Muscle of leg (tissue), 11 donors: Measurements from ENCODE around the gene MIA. TPM values are rescaled to one million over a fixed set of nuclear protein-coding genes. Genes with fewer than 3 reads are reported as not detected.
A peak's percentile ranks its signal among the peaks of the same experiment; 100 is the strongest.
"Not testable (repeated sequence)": the region's sequence is repeated elsewhere in the genome, so short reads cannot be mapped to it uniquely, and the experiment has no call there.

Experiments
- DNase-seq: peaks from one replicate; pipeline ENCODE4 v3.0.0; 2013
- H3K27ac ChIP-seq: one replicate; pipeline ENCODE4 v1.5.1; 2013; ENCODE audit warnings: mild to moderate bottlenecking, low read length, control low read depth
- H3K27me3 ChIP-seq: one replicate; pipeline ENCODE4 v1.6.1; 2013; ENCODE audit warnings: low read length; ENCODE audit not compliant: control insufficient read depth, insufficient read depth
- H3K36me3 ChIP-seq: one replicate; pipeline ENCODE4 v1.6.1; 2013; ENCODE audit warnings: low read length; ENCODE audit not compliant: control insufficient read depth, insufficient read depth
- H3K4me1 ChIP-seq: one replicate; pipeline ENCODE4 v1.6.1; 2013; ENCODE audit warnings: low read length; ENCODE audit not compliant: control insufficient read depth, insufficient read depth
- H3K4me3 ChIP-seq: one replicate; pipeline ENCODE4 v1.5.1; 2013; ENCODE audit warnings: low read length, control low read depth
- H3K9me3 ChIP-seq: replicated peaks from 2 replicates; pipeline ENCODE4 v1.6.1; 2013; ENCODE audit warnings: low read depth, low read length; ENCODE audit not compliant: control insufficient read depth
- WGBS: methylation state at CpG from one replicate; pipeline ENCODE4 v1.1.5; 2013; ENCODE audit warnings: missing lambda C conversion rate; ENCODE audit not compliant: insufficient coverage; 5-methylcytosine and 5-hydroxymethylcytosine counted together
- polyA plus RNA-seq, 8 donors: library from polyadenylated mRNA; unstranded; fragments of 120-200 nt; gene quantifications; one replicate each; pipeline versions ENCODE4 v1.2.1 to v1.2.3, GENCODE V29; 2013; ENCODE audit warnings: inconsistent platforms in 1 of 8, low replicate concordance in 1 of 8; ENCODE audit not compliant: insufficient read length in 8 of 8, insufficient read depth in 1 of 8
- total RNA-seq: library from RNA; stranded (reverse); fragments of 120-200 nt; gene quantifications from one replicate; pipeline ENCODE4 v1.2.4, GENCODE V29; 2013

MIA gene
- total and polyA plus RNA-seq, 9 donors, result 0.67 to 5.9 (median 3.1) TPM; not detected in 1

DNA sequence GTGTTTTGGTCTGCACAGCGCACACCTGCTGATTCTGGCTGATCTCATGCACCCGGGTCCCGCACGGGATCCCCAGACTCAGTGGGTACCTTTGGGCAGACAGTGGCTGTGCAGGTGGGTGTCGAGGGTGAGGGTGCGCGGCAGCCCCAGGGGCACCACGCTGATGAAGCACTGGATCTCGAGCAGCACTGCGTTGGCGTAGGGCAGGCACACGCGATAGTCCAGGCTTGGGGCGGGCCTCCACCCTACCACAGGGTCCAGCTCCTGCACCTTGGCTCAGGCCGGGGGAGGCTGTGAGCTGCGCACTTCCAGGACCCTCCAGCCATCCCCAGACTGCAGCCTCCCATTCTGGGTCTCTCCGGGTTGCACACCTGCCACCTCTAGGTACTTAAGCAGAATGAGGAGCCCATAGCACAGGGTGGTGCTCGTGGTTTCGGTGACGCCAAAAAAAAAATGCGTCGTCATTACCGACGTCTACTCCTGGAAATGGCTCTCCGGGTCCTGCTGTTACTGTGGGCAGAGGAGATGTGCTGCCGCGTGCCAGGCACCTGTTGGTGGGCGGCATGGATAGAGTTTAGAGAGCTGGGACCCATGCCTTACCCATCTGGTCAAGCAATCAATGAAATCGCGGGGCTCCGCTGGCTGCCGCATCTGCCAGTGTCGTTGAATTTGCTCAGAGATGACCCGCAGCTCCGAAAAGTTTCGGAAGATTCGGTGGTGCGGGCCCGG is 34.2 kb downstream of the MIA start:
- 86% methylated on average over 35 of the region's 39 CpGs for WGBS
- peak; percentile 25 for DNase-seq
- Histone ChIP-seq H3K4me3 (no peak overlapping the region), H3K27ac (no peak overlapping the region), H3K36me3 (peaks cover 42% of the 10 kb centered on the region), H3K9me3 (no peaks in the 10 kb centered on the region), H3K27me3 (peaks cover 14% of the 10 kb centered on the region), H3K4me1 (peaks cover 52% of the 10 kb centered on the region)

DNA sequence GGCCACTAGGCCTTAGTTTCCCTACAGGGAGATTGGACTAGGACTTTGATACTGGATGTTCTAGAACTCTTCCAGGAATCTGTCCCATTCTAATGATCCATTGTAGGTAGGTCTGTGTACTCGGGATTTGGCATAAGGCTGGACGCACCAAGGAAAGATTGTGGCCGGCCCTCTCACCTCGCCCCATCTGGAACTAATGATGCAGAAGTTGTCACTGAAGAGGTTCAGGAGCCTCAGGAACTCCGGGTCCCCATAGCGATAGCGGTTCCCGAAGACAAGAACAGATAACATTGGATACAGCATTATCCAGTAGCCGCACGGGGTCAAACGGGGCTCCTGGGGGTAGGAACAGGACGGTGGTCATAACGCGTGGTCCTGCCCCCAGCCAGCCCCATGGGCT is 34.8 kb downstream of the MIA start:
- H3K9me3 ChIP-seq, result no peaks in the 10 kb centered on the region
- peaks cover 35% of the 10 kb centered on the region for H3K36me3 ChIP-seq
- DNase-seq, result no peak
- H3K4me3 ChIP-seq, result peak overlapping the region; percentile 48
- peaks cover 16% of the 10 kb centered on the region for H3K27me3 ChIP-seq
- peak overlapping the region; percentile 80 for H3K27ac ChIP-seq
- no CpG with 5 or more reads among the region's 14 CpGs for WGBS
- H3K4me1 ChIP-seq, result peaks cover 46% of the 10 kb centered on the region

DNA sequence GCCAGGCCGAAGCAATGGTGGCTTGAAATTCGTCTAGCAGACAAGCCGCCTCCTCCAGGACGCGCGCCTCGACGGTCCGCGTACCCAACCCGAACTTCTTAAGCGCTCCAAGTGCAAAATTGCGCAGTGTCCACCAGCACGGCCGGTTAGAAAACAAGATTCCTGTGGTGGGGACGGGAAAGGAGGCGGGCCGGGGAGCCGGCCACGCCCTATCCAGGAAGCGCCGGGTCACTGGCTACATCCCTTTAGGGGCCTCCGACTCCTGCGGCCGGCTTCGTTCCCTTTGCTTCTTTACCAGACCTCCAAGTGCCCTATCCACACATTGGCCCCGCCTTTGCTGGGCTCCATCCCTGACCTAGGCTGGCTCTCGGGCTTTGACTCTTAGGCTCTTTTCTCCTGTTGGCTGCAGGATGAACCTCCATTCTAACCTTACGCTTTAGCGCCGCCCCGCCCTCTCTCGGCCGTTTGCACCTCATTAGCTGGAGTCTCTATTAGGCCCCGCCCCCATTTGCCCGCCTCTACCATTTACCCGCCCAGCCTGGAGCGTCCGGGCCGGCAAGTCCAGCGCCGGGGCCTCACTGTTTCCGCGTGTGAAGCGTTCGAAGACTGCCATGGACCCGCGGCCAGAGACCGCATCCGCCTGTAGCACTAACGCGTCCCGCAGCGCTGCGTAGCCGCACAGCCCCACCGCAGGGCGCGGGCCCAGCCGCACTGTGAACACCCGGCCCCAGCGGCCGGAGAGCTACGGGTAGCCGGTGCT is 35.5 kb downstream of the MIA start:
- H3K4me3 ChIP-seq, result peak overlapping the region; percentile 48
- H3K36me3 ChIP-seq, result peaks cover 32% of the 10 kb centered on the region
- H3K27ac ChIP-seq, result peak overlapping the region; percentile 80
- DNase-seq, result peak; percentile 86
- 2% methylated on average over 11 of the region's 65 CpGs for WGBS
- peaks cover 42% of the 10 kb centered on the region for H3K4me1 ChIP-seq
- H3K27me3 ChIP-seq, result peaks cover 16% of the 10 kb centered on the region
- not testable (repeated sequence) for H3K9me3 ChIP-seq

DNA sequence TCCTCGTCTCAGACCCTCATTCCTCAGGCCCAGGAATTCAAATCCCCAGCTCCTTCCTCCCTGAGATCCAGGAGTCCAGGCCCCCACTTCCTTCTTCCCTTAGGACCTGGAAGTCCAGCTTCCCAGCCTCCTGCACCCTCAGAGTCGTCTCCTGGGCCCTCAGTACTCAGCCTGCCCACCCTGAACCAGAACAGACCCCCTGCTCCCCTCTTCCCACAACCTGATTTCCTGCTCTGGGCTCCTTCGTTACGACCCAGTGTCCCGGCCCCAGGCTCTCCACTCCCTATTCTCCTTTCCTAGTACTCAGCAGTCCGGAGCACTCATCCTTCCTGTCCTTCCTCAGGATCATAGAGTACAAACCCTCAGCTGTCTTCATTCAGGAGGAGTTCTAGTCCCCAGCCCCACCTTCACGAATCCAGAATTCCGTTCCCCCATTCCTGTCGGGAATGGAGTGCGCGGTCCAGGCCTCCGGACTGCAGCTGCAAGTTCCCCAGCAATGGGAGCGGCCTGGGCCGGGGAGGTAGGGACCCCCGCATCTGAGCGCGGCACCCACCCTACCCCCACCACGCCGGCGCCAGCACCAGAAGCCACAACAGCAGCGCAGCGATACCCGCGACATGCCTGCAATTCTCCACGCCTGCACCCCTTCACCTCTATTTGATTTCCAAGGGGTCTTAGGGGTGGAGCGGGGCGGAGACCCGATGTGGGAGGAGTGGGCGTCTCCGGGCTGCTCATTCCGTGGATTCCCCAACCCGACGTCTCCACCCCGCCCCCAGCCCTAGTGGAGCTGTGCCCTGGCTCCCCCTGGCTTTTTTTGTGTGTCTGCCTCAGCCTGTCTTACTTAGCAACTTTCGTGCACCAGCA is 36.4 kb downstream of the MIA start:
- H3K36me3 ChIP-seq, result peaks cover 28% of the 10 kb centered on the region
- DNase-seq, result peak; percentile 51

DNA sequence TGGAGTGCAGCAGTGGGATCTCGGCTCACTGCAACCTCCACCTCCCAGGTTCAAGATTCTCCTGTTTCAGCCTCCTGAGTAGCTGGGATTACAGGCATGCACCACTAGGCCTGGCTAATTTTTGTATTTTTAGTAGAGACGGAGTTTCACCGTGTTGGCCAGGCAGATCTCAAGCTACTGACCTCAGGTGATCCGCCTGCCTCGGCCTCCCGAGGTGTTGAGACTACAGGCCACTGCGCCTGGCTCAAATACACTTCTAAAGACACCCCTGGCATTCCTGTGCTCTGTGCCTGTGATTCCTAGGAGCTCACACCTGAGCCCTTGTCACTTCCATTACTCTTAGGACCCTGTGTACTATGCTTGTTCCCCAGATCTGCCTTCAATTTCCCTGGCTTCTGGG is 37.2 kb downstream of the MIA start:
- H3K4me1 ChIP-seq, result peaks cover 27% of the 10 kb centered on the region
- DNase-seq, result not testable (repeated sequence)

More for the DNA sequence above, 36.4 kb downstream of the MIA start:
- Histone ChIP-seq H3K27me3 (peaks cover 16% of the 10 kb centered on the region), H3K4me3 (peak overlapping the region; percentile 48), H3K27ac (peak overlapping the region; percentile 80), H3K9me3 (no peaks in the 10 kb centered on the region), H3K4me1 (peaks cover 33% of the 10 kb centered on the region)
- WGBS, result 4% methylated on average over 14 of the region's 35 CpGs

DNA sequence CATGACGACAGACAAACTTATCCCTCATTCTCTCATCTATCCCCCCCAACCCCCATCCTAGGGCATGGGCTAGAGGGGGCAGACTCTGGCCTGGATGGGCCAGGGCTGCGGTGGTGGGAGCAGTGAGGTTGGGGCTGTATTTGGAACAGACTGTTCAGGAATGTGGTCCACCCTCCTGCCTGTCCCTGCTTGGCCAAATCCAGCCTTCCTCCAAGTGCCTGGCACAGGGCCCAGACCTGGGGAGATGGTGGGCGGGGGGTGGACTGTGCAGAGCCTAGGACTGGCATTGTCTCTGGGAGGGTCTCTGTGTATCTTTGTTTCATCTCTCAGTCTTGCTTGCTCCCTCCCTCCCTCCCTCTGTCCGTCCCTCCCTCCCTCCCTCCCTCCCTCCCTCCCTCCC is 37.9 kb downstream of the MIA start:
- H3K27ac ChIP-seq, result no peak overlapping the region
- peaks cover 16% of the 10 kb centered on the region for H3K27me3 ChIP-seq
- H3K36me3 ChIP-seq, result peaks cover 14% of the 10 kb centered on the region
- peak; percentile 22 for DNase-seq
- H3K9me3 ChIP-seq, result no peaks in the 10 kb centered on the region
- WGBS, result no CpG with 5 or more reads among the region's 4 CpGs
- H3K4me3 ChIP-seq, result no peak overlapping the region
- peaks cover 27% of the 10 kb centered on the region for H3K4me1 ChIP-seq

More for the DNA sequence above, 37.2 kb downstream of the MIA start:
- H3K9me3 ChIP-seq, H3K27ac ChIP-seq, H3K4me3 ChIP-seq: not testable (repeated sequence)
- Histone ChIP-seq H3K27me3 (peaks cover 16% of the 10 kb centered on the region), H3K36me3 (peaks cover 20% of the 10 kb centered on the region)
- WGBS, result 80% methylated on average over 6 of the region's 7 CpGs

DNA sequence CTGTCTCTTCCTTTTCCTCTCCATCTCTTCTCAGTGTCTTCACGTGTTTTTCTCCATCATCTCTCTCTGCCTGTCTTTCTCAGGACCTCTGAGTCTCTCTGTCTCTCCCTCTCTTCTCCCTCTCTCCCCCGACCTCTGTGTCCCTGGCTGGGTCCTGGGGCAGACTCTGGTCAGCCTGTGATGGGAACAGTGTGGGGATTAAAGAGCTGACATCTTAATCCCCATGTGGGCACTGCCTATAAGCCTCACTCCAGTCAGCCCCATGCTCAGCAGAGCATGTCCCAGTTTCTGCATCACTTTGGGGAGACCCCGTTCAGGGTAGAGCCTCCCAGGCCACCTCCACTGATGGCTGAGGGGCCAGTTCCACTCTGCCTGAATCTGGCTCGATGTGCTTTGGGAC is 39.9 kb downstream of the MIA start:
- no peaks in the 10 kb centered on the region for H3K9me3 ChIP-seq
- H3K27ac ChIP-seq, result no peak overlapping the region
- H3K4me1 ChIP-seq, result peaks cover 30% of the 10 kb centered on the region
- peaks cover 16% of the 10 kb centered on the region for H3K27me3 ChIP-seq
- DNase-seq, result no peak
- WGBS, result 69% methylated on average over 3 of the region's 4 CpGs
- H3K36me3 ChIP-seq, result no peaks in the 10 kb centered on the region
- no peak overlapping the region for H3K4me3 ChIP-seq

DNA sequence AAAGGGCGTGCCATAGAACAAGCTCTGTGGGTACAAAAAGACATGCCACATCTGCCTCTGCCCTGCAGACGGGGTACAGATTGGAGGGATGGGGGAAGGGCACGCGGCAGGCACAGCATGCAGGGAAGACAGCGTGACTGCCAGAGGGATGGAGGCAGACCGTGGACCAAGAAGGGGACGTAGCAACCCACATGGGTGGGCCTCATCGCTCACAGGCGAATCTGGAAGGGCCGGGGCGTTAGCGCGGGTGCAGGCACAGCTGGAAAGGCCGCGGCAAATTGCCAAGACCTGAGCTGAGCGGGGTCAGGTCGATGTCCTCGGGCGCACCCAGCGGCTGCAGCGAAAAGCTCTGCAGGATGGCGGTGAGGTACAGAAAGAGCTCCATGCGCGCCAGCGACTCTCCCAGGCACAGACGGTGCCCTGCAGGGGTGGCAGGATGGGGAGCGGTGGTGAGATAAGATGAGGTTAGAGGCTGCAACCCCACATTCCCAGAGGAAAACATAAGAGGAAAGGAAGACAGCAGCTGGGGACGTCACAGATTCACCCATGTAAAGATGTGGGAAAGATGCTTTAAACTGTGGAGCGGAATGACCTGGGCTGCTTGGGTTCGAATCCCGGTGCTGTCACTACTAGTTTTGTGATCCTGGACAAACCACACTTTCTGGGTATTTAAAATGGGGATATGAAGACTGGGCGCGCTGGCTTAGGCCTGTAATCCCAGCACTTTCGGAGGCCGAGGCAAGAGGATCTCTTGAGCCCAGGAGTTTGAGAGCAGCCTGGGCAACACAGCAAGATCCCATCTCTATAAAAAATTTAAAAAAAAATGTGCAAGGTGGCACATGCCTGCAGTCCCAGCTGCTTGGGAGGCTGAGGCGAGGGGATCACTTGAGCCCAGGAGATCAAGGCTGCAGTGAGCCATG is 43.4 kb downstream of the MIA start:
- H3K9me3 ChIP-seq, H3K36me3 ChIP-seq, H3K27ac ChIP-seq, H3K27me3 ChIP-seq: not testable (repeated sequence)
- WGBS, result 16% methylated on average over 20 of the region's 36 CpGs
- peak; percentile 74 for DNase-seq
- peak overlapping the region; percentile 21 for H3K4me3 ChIP-seq
- H3K4me1 ChIP-seq, result peaks cover 11% of the 10 kb centered on the region

DNA sequence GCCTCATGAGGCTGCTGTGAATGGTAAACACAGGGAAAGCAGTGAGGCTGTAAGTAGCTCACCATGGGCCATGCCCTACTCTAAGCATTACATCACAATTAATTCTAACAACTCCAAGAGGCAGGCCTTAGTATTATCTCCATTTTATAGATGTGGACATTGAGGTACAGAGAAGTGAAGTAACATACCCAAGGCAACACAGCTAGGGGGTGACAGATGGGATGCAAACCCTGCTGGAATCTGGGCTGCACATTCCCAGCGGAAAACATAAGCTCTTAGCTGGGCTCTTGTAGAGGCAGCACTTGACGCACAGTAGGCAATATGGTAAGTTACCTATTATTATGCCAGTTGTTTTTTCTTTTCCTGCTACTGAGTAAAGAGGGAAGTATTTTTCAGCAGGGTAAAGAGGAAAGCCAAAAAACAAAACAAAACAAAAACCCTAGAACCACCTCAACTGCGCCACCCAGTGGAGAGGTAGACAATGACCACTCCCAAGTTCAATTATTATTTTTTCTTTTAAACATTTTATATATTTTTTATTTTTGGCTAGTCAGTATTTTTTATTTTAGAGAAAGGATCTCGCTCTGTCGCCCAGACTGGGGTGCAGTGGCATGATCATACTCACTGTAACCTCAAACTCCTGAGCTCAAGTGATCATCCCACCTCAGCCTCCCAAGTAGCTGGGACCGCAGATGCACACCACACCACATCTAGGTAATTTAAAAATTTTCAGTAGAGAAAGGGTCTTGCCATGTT is 44.3 kb downstream of the MIA start:
- 80% methylated on average over 1 of the region's 6 CpGs for WGBS
- DNase-seq, result peak; percentile 51
- H3K27me3 ChIP-seq, H3K4me3 ChIP-seq, H3K36me3 ChIP-seq, H3K27ac ChIP-seq, H3K9me3 ChIP-seq: not testable (repeated sequence)
- peaks cover 11% of the 10 kb centered on the region for H3K4me1 ChIP-seq
